Keratinocyte (primary cell): ENCODE data around the gene PACS2.
"Not testable (repeated sequence)": the region's sequence is repeated elsewhere in the genome, so short reads cannot be mapped to it uniquely, and the experiment has no call there.

ENCODE experiments used
- EZH2 ChIP-seq: IDR thresholded peaks from one replicate; pipeline ENCODE4 v1.6.1; 2012; ENCODE audit warnings: inconsistent platforms, mild to moderate bottlenecking, low read length, moderate library complexity
- TF ChIP-seq, protein P1 (sequence below), 3 experiments: IDR thresholded peaks in 1 of 3; conservative IDR thresholded peaks in 1 of 3; optimal IDR thresholded peaks in 1 of 3; 2 replicates in 2 of 3; 3 replicates in 1 of 3; pipeline versions ENCODE3 to v1.5.1; 2011; ENCODE audit warnings: low read length in 3 of 3, mild to moderate bottlenecking in 3 of 3, moderate library complexity in 2 of 3, control low read depth in 1 of 3, inconsistent platforms in 1 of 3; ENCODE audit not compliant: insufficient read depth in 2 of 3; ENCODE audit errors: extremely low read depth in 1 of 3

DNA sequence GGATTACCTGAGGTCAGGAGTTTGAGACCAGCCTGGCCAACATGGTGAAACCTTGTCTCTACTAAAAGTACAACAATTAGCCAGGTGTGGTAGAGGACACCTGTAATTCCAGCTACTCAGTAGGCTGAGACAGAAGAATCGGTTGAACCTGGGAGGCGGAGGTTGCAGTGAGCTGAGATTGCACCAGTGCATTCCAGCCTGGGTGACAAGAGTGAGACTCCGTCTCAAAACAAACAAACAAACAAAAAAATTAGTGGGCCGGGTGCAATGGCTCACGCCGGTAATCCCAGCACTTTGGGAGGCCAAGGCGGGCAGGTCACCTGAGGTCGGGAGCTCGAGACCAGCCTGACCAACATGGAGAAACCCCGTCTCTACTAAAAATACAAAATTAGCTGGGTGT, 46.9 kb downstream of the PACS2 start:
- TF ChIP-seq, protein P1, sequence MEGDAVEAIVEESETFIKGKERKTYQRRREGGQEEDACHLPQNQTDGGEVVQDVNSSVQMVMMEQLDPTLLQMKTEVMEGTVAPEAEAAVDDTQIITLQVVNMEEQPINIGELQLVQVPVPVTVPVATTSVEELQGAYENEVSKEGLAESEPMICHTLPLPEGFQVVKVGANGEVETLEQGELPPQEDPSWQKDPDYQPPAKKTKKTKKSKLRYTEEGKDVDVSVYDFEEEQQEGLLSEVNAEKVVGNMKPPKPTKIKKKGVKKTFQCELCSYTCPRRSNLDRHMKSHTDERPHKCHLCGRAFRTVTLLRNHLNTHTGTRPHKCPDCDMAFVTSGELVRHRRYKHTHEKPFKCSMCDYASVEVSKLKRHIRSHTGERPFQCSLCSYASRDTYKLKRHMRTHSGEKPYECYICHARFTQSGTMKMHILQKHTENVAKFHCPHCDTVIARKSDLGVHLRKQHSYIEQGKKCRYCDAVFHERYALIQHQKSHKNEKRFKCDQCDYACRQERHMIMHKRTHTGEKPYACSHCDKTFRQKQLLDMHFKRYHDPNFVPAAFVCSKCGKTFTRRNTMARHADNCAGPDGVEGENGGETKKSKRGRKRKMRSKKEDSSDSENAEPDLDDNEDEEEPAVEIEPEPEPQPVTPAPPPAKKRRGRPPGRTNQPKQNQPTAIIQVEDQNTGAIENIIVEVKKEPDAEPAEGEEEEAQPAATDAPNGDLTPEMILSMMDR (optimal IDR thresholded peaks at IDR 0.05 in 1 of 3, IDR thresholded peaks at IDR 0.05 in 1 of 3, conservative IDR thresholded peaks at IDR 0.05 in 1 of 3; ENCODE audit: extremely low read depth in 1 of 3, insufficient read depth in 2 of 3, low read length in 3 of 3): not testable (repeated sequence)
- TF ChIP-seq EZH2: not testable (repeated sequence)
